HG02763 (cell line): ENCODE data around the gene ADAMTS8.

Experiments used
- ATAC-seq: cut with Tn5 transposase; IDR thresholded peaks from one replicate; pipeline ENCODE4 v1.9.1; 2021; ENCODE audit warnings: mild to moderate bottlenecking, moderate library complexity; ENCODE audit not compliant: unreplicated experiment

The ADAMTS8 gene, protein sequence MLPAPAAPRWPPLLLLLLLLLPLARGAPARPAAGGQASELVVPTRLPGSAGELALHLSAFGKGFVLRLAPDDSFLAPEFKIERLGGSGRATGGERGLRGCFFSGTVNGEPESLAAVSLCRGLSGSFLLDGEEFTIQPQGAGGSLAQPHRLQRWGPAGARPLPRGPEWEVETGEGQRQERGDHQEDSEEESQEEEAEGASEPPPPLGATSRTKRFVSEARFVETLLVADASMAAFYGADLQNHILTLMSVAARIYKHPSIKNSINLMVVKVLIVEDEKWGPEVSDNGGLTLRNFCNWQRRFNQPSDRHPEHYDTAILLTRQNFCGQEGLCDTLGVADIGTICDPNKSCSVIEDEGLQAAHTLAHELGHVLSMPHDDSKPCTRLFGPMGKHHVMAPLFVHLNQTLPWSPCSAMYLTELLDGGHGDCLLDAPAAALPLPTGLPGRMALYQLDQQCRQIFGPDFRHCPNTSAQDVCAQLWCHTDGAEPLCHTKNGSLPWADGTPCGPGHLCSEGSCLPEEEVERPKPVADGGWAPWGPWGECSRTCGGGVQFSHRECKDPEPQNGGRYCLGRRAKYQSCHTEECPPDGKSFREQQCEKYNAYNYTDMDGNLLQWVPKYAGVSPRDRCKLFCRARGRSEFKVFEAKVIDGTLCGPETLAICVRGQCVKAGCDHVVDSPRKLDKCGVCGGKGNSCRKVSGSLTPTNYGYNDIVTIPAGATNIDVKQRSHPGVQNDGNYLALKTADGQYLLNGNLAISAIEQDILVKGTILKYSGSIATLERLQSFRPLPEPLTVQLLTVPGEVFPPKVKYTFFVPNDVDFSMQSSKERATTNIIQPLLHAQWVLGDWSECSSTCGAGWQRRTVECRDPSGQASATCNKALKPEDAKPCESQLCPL

GRCh38 chr11:130428316-130429119 is at the start of gene ADAMTS8:
TSS of gene ADAMTS8 (minus strand) at chr11:130428609. CDS start at chr11:130428286, 323 bp downstream.
- ATAC-seq = no peak

GRCh38 chr11:130477586-130478203 is 49.3 kb upstream of the ADAMTS8 start:
- no peak for ATAC-seq

DNA sequence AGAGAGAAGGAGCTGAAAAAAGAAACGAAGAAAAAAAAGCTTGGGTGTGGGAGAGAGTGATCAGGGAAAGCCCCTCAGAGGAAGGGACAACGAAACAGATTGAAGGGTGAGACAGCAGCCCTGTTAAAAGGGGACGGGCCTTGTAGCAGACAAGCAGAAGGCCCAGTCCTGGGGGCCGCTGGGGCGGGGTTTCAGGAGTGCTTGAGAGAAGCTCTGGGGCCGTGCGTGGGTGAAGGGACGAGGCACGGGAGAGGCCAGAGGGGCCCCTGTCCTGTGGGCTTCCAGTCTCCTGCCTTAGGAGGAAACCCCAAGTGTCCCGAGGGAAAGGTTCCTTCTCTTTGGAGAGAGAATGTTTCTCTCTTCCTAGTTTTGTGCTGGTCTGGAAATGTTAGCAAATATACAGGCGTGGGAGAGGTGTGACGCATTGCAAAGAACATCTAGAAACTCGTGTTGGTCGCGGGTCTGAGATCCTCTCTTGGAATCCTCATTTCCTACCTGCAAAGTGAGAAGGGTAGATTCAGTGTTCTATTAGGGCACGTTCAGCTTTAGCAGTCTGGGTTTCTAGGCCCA is 48.6 kb upstream of the ADAMTS8 start:
- ATAC-seq = no peak

GRCh38 chr11:130476200-130476921 is 48.0 kb upstream of the ADAMTS8 start:
- ATAC-seq = no peak

- no peak for ATAC-seq
Measured at GRCh38 chr11:130475426-130476053, 47.1 kb upstream of the ADAMTS8 start.

GRCh38 chr11:130474637-130475400 is 46.4 kb upstream of the ADAMTS8 start:
- ATAC-seq = no peak

- ATAC-seq = no peak
Measured at GRCh38 chr11:130473795-130474377, 45.5 kb upstream of the ADAMTS8 start.

DNA sequence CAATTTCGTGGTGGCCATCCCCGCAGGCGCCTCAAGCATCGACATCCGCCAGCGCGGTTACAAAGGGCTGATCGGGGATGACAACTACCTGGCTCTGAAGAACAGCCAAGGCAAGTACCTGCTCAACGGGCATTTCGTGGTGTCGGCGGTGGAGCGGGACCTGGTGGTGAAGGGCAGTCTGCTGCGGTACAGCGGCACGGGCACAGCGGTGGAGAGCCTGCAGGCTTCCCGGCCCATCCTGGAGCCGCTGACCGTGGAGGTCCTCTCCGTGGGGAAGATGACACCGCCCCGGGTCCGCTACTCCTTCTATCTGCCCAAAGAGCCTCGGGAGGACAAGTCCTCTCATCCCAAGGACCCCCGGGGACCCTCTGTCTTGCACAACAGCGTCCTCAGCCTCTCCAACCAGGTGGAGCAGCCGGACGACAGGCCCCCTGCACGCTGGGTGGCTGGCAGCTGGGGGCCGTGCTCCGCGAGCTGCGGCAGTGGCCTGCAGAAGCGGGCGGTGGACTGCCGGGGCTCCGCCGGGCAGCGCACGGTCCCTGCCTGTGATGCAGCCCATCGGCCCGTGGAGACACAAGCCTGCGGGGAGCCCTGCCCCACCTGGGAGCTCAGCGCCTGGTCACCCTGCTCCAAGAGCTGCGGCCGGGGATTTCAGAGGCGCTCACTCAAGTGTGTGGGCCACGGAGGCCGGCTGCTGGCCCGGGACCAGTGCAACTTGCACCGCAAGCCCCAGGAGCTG is 44.8 kb upstream of the ADAMTS8 start:
- no peak for ATAC-seq

DNA sequence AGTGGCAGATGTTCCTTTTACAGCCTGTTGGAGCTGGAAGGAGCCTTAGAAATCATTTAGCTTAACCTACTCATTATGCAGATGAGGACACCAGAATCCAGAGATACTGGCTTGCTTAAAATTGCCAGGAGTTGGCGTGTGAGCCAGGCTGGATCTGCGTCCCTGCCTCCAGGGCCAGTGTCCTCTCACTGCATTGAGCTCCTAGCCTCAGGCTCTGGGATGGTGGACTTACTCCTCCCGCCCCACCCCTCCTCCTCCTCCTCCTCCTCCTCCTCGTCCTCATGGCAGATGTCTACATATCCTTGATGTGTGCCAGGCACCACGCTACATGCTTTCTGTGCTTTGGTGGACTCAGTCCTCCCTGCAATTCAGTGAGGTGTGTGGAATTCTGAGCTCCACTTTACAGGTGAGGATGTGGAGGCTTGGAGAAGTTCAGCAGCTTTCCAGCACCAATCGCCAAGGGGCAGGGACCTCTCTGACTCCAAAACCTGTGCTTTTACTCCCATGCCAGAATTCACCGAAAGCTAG is 44.1 kb upstream of the ADAMTS8 start:
- ATAC-seq = no peak

- no peak for ATAC-seq
Measured at GRCh38 chr11:130471731-130472433, 43.5 kb upstream of the ADAMTS8 start.

DNA sequence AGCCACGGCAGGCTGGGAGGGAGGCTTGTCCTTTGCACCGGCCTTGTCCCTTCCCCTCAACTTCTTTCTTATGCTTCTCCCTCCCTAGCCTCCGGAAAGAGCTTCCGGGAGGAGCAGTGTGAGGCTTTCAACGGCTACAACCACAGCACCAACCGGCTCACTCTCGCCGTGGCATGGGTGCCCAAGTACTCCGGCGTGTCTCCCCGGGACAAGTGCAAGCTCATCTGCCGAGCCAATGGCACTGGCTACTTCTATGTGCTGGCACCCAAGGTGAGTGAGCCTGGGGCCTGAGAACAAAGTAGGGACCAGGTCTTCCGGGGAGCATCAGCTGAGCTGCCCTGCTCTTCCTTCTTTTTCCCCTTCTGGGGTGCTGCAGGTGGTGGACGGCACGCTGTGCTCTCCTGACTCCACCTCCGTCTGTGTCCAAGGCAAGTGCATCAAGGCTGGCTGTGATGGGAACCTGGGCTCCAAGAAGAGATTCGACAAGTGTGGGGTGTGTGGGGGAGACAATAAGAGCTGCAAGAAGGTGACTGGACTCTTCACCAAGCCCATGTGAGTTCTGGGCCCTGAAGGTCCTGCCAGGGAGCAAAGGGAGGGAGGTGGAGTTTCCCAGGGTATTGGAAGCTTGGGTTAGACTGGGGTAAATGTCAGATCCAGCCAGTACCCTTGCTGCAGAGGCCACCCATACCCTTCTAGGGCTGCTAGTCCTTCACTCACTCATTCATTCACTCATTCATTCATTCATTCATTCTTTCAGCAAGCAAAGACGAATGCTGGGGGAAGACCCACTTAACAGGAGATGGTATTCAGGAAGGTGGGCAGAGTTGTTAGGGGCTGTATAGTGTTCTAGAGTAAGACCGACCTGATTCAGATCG is 42.7 kb upstream of the ADAMTS8 start:
- no peak for ATAC-seq

DNA sequence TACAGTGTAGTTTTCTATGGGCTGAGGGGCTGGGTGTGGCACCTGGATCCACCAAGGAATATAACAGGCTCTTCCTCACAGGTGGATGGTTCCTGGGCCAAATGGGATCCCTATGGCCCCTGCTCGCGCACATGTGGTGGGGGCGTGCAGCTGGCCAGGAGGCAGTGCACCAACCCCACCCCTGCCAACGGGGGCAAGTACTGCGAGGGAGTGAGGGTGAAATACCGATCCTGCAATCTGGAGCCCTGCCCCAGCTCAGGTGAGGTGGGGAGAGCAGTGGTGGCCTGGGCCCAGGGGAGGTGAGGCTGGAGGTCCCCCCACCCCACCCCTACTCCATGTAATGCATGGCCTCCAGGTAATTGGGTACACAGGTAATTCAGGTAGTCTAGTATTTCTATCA is 40.8 kb upstream of the ADAMTS8 start:
- no peak for ATAC-seq

GRCh38 chr11:130467116-130467900 is 38.9 kb upstream of the ADAMTS8 start:
- no peak for ATAC-seq

DNA sequence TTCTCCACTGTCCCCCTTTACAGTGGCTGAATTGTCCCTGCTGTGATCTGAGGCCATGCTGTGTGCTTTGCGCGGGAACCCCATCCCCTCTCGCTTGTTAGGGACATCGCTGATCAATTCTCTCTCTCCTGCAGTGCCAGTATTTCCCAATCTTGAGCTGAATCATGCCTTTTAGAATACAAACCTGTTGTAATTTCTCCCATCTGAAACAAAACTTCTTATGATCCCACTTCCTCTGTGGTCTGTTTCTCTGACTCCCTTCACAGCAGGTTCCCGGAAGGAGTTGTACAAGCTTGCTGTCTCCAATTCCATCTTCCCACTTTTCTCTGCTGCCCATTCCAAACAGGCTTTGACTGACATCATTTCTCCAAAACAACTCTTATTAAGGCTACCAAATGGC is 36.9 kb upstream of the ADAMTS8 start:
- no peak for ATAC-seq
